ENCODE data around the gene DRD1. TPM values are rescaled to one million over a fixed set of nuclear protein-coding genes. Genes with fewer than 3 reads are reported as not detected.
"Not testable (repeated sequence)": the region's sequence is repeated elsewhere in the genome, so short reads cannot be mapped to it uniquely, and the experiment has no call there.

Gene DRD1
- total RNA-seq, 4 donors from 2014 or later, result 0.13 TPM; not detected in 3

DNA sequence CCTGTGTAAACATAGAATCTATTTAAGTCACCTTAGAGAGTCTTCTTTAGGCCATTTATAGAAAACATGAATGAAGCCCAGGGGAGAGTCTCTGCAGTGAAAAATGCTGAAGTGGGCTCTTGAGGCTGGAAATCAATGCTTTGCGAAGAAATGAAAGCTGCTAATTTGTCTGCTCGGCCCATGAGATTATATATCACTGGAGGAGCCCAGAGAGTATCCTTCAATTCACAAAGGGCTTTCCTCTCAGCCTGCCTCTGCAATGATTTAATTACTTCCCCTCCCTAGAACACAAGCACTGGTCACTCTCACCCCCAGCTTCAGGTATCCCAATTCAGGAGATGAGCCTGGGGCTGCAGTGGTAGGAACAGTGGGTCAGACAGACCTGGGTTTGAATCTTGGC lies 8.2 kb upstream of the DRD1 start:
- TF ChIP-seq POLR2A (IDR thresholded peaks at IDR 0.05), result no peak
- H3K4me1 ChIP-seq, result no peaks in the 10 kb centered on the region
- no peak overlapping the region for H3K4me3 ChIP-seq
- no peaks in the 10 kb centered on the region for H3K36me3 ChIP-seq
- DNase-seq, result no peak
- H3K27ac ChIP-seq, result no peak overlapping the region
- H3K9me3 ChIP-seq, result no peaks in the 10 kb centered on the region
- no peaks in the 10 kb centered on the region for H3K27me3 ChIP-seq

DNA sequence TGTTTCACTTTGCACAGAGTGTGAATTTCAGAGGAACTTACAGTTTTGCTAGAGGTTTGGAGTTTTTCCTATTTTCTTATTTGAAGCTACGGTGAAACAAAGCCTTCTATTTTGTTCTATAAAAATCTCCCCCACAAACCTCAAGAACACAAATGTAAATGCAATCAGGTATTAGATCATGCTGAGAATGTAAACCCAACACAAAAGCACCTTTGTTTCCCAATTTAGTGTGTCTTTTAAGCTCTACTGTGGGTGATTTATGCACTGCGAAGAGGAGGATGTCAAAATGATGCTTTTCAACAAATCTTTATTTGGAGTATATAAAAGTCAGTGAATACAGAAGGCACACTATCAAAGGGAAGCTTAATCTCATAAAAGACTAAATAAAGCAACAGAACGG lies 4.3 kb upstream of the DRD1 start:
- Histone ChIP-seq H3K4me1 (peaks cover 0 to 15% (median 2%) of the 10 kb centered on the region in 4 donors), H3K27me3 (no peaks in the 10 kb centered on the region), H3K27ac (no peak overlapping the region), H3K4me3 (no peak overlapping the region), H3K36me3 (no peaks in the 10 kb centered on the region), H3K9me3 (no peaks in the 10 kb centered on the region)
- no peak for DNase-seq
- no peak for TF ChIP-seq POLR2A (IDR thresholded peaks at IDR 0.05)

DNA sequence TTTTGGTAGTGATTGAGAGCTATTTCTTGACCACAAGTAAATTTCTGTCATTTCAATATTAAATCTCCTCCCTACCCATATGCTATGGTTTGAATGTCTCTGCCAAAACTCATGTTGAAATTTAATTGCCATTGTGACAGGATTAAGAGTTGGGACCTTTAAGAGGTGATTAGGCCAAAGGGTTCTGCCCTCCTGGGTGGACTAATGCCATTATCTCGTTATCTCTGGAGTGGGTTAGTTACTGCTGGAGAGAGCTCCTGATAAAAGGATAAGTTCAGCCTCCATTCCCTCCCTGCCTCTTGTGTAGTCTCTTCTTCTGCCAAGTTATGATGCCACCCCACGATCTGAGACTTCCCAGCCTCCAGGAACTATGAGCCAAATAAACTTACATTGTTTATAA lies 3.6 kb upstream of the DRD1 start:
- H3K4me1 ChIP-seq, result peaks cover 0 to 15% (median 2%) of the 10 kb centered on the region in 4 donors
- H3K4me3 ChIP-seq, result no peak overlapping the region
- H3K36me3 ChIP-seq, result no peaks in the 10 kb centered on the region
- H3K27ac ChIP-seq, result no peak overlapping the region
- H3K27me3 ChIP-seq, result no peaks in the 10 kb centered on the region
- no peak for TF ChIP-seq POLR2A (IDR thresholded peaks at IDR 0.05)
- TF ChIP-seq, protein P1, sequence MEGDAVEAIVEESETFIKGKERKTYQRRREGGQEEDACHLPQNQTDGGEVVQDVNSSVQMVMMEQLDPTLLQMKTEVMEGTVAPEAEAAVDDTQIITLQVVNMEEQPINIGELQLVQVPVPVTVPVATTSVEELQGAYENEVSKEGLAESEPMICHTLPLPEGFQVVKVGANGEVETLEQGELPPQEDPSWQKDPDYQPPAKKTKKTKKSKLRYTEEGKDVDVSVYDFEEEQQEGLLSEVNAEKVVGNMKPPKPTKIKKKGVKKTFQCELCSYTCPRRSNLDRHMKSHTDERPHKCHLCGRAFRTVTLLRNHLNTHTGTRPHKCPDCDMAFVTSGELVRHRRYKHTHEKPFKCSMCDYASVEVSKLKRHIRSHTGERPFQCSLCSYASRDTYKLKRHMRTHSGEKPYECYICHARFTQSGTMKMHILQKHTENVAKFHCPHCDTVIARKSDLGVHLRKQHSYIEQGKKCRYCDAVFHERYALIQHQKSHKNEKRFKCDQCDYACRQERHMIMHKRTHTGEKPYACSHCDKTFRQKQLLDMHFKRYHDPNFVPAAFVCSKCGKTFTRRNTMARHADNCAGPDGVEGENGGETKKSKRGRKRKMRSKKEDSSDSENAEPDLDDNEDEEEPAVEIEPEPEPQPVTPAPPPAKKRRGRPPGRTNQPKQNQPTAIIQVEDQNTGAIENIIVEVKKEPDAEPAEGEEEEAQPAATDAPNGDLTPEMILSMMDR (IDR thresholded peaks at IDR 0.05), result no peak
- DNase-seq, result no peak
- H3K9me3 ChIP-seq, result no peaks in the 10 kb centered on the region

DNA sequence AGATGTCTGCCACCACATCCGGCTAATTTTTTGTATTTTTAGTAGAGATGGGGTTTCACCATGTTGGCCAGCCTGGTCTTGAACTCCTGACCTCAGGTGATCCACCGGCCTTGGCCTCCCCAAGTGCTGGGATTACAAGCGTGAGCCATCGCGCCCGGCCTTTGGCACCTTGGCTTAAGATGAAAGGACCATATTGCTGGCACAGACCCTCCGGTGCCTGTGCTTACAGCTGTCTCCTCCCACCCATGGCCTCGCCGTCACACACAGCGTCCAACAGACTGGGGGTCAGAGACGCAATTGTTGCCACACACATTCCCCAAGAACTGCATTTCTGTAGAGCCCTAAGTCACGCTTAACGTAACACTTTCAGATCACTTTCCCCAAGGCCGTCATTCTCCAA lies 2.4 kb upstream of the DRD1 start:
- not testable (repeated sequence) for H3K36me3 ChIP-seq, H3K27ac ChIP-seq, H3K9me3 ChIP-seq, H3K27me3 ChIP-seq, H3K4me3 ChIP-seq, DNase-seq
- H3K4me1 ChIP-seq, result peaks cover 0 to 15% (median 2%) of the 10 kb centered on the region in 4 donors

DNA sequence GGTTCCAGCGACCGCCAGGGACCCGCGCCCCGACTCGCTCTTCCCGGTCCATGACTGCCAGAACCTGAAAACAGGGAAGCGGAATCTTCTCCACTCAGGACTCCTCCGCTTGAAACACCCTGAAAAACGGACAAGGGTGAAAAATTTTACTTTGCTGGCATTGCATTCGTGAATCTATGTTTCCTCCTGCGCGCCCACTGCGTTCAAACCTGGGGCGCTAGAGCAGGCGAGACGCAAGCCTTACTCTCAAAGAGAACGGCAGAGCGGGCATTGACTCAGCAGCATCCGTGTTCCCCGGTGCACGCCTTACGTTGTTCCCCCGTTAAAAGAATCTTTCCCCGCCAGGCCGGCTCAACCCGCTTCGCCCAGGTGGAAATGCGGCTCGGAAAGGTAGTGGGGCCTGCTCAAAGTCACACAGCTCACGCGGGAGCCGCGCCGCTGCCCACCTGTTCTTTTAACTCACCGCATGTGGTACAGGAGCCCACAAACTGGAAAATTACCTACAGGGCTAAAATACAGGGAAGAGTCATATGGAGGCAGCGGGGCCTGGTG lies 999 bp upstream of the DRD1 start:
- H3K4me3 ChIP-seq, result peak overlapping the region in 3 of 4 donors; percentile 30 to 44 (median 35)
- DNase-seq, result no peak
- H3K27ac ChIP-seq, result no peak overlapping the region
- H3K9me3 ChIP-seq, result no peaks in the 10 kb centered on the region
- no peaks in the 10 kb centered on the region for H3K36me3 ChIP-seq
- TF ChIP-seq, protein P1 (IDR thresholded peaks at IDR 0.05), result no peak
- TF ChIP-seq POLR2A (IDR thresholded peaks at IDR 0.05), result no peak
- H3K27me3 ChIP-seq, result no peaks in the 10 kb centered on the region
- peaks cover 0 to 15% (median 2%) of the 10 kb centered on the region in 4 donors for H3K4me1 ChIP-seq

DNA sequence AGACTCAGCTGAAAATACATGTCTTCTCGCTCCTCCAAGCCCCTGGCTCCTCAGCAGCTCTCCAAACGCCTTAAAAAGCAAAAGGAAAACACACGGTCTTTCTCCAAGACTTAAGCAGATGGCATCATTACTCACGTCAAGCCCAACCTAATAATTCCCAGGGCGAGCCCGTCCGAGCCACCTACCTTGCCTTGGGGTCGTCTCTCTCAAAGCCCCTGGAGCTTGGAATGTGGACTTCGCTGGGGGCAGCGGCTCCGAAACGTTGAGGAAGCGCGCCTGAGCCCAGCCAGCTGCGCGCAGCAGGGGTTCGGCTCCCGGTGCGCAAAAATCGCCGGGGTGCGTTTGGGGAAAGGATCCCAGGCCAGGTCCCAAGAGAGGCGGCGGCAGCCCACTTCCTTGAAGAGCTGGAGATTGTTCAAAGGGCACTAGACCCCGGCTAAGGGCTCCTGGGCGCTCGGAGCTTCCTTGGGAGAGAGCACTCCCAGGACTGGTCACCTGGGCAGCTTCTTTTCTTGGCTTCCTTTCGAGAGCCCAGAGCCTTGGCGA lies 395 bp downstream of the DRD1 start:
- Histone ChIP-seq H3K27ac (no peak overlapping the region), H3K9me3 (no peaks in the 10 kb centered on the region), H3K36me3 (no peaks in the 10 kb centered on the region), H3K27me3 (no peaks in the 10 kb centered on the region), H3K4me3 (peak overlapping the region in 2 of 4 donors; percentile 35 to 44), H3K4me1 (peaks cover 0 to 15% (median 2%) of the 10 kb centered on the region in 4 donors)
- no peak for DNase-seq
- TF ChIP-seq, protein P1 (IDR thresholded peaks at IDR 0.05), result no peak
- no peak for TF ChIP-seq POLR2A (IDR thresholded peaks at IDR 0.05)

DNA sequence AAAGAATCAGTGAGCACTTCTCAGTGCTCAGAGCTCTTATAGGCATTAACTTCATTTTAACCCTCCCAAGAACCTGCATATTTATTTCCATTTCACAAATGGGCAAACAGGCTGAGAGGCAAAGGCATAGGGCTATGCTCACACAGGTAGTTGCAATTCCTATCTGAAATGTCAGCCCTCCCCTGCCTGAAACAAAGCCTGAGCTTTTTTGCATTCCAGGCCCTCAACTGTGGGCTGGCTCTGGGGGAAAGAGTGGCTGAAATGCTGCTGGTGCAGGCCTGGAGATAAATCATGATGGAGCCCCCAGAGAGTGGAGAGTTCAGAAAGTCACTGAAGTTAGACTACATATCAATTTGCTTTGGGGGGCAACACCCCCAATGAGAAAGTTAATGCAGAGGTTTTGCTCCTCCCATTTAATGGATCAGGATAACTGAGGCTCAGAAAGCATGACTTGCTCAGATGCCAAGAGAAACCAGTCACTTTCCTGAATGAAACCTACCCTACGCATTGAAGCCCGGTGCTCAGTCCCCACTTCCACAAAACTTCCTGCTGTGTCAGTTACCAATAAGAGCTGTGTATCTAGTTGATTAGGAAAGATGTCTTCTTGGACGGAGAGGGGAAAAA lies 5.6 kb downstream of the DRD1 start:
- DNase-seq, result no peak
- Histone ChIP-seq H3K36me3 (no peaks in the 10 kb centered on the region), H3K4me3 (no peak overlapping the region), H3K4me1 (no peaks in the 10 kb centered on the region), H3K27ac (no peak overlapping the region), H3K27me3 (no peaks in the 10 kb centered on the region), H3K9me3 (no peaks in the 10 kb centered on the region)
- TF ChIP-seq POLR2A (IDR thresholded peaks at IDR 0.05), result no peak
- TF ChIP-seq, protein P1 (IDR thresholded peaks at IDR 0.05), result no peak

Data from Peyer's patch (tissue), 4 donors.